Liver (tissue), 9 donors: ENCODE results near the gene MAX. TPM values are rescaled to one million over a fixed set of nuclear protein-coding genes. Genes with fewer than 3 reads are reported as not detected.

Experiments
- DNase-seq: peaks from one replicate; pipeline ENCODE4 v3.0.0-alpha.2; 2017; ENCODE audit warnings: low spot score
- H3K27ac ChIP-seq, 2 donors: one replicate each; pipeline ENCODE4 v1.7.0; 2013; ENCODE audit warnings: inconsistent platforms in 2 of 2, low read length in 2 of 2, control low read depth in 1 of 2, low read depth in 1 of 2, mild to moderate bottlenecking in 1 of 2
- H3K27me3 ChIP-seq, 4 donors: one replicate each; pipeline versions ENCODE4 v1.6.1 to v1.7.0; 2013; ENCODE audit warnings: low read length in 3 of 4, inconsistent platforms in 1 of 4, mild to moderate bottlenecking in 1 of 4, moderate library complexity in 1 of 4; ENCODE audit not compliant: control insufficient read depth in 4 of 4, insufficient read depth in 4 of 4
- H3K36me3 ChIP-seq, 4 donors: one replicate each; pipeline versions ENCODE4 v1.6.1 to v1.7.0; 2013; ENCODE audit warnings: low read length in 3 of 4, mild to moderate bottlenecking in 3 of 4, low read depth in 1 of 4, moderate library complexity in 1 of 4; ENCODE audit not compliant: control insufficient read depth in 4 of 4, insufficient read depth in 3 of 4
- H3K4me1 ChIP-seq, 4 donors: one replicate each; pipeline versions ENCODE4 v1.6.1 to v1.7.0; 2013; ENCODE audit warnings: low read length in 3 of 4, mild to moderate bottlenecking in 3 of 4, moderate library complexity in 1 of 4; ENCODE audit not compliant: control insufficient read depth in 4 of 4, insufficient read depth in 4 of 4
- H3K4me3 ChIP-seq, 3 donors: one replicate each; pipeline versions ENCODE4 v1.6.1 to v1.7.0; 2013; ENCODE audit warnings: low read length in 3 of 3, control low read depth in 1 of 3, low read depth in 1 of 3, mild to moderate bottlenecking in 1 of 3
- H3K9ac ChIP-seq, 2 donors: one replicate each; pipeline ENCODE4 v1.7.0; 2013; ENCODE audit warnings: low read length in 2 of 2, mild to moderate bottlenecking in 2 of 2, moderate library complexity in 2 of 2, control low read depth in 1 of 2, low read depth in 1 of 2
- H3K9me3 ChIP-seq, 4 donors: one replicate each; pipeline versions ENCODE4 v1.6.1 to v1.7.0; 2013; ENCODE audit warnings: low read length in 3 of 4; ENCODE audit not compliant: control insufficient read depth in 4 of 4
- ATF3 ChIP-seq: IDR thresholded peaks from 2 replicates; pipeline ENCODE4 v1.6.1; 2016; ENCODE audit warnings: antibody characterized with exemption
- CTCF ChIP-seq: fragments of 150-350 bp; IDR thresholded peaks from 2 replicates; pipeline ENCODE4 v1.5.1; 2017; ENCODE audit warnings: improper control_type of control experiment, low read depth, low read length; ENCODE audit not compliant: missing input control
- EGR1 ChIP-seq, 2 donors: IDR thresholded peaks; 2 replicates each; pipeline ENCODE4 v1.6.1; 2016 to 2018; ENCODE audit warnings: antibody characterized with exemption in 2 of 2, low read depth in 2 of 2
- FOXA1 ChIP-seq: IDR thresholded peaks from 2 replicates; pipeline ENCODE4 v1.6.1; 2016; ENCODE audit warnings: antibody characterized with exemption
- FOXA2 ChIP-seq: IDR thresholded peaks from 2 replicates; pipeline ENCODE4 v1.6.1; 2016; ENCODE audit warnings: antibody characterized with exemption
- GABPA ChIP-seq, 2 donors: IDR thresholded peaks in 1 of 2; conservative IDR thresholded peaks in 1 of 2; 2 replicates each; pipeline ENCODE4 v1.6.1; 2016; ENCODE audit warnings: antibody characterized with exemption in 2 of 2, mild to moderate bottlenecking in 1 of 2, moderate library complexity in 1 of 2
- HNF4A ChIP-seq, 2 donors: conservative IDR thresholded peaks; 2 replicates each; pipeline ENCODE4 v1.6.1; 2016; ENCODE audit warnings: antibody characterized with exemption in 2 of 2, mild to moderate bottlenecking in 2 of 2
- HNF4G ChIP-seq: IDR thresholded peaks from 2 replicates; pipeline ENCODE4 v1.6.1; 2016; ENCODE audit warnings: antibody characterized with exemption
- JUND ChIP-seq, 2 donors: IDR thresholded peaks; 2 replicates each; pipeline ENCODE4 v1.6.1; 2016; ENCODE audit warnings: antibody characterized with exemption in 2 of 2
- NR2F2 ChIP-seq: IDR thresholded peaks from 2 replicates; pipeline ENCODE4 v1.6.1; 2016; ENCODE audit warnings: antibody characterized with exemption
- RAD21 ChIP-seq, 2 donors: IDR thresholded peaks; 2 replicates each; pipeline ENCODE4 v1.6.1; 2016; ENCODE audit warnings: antibody characterized with exemption in 2 of 2, mild to moderate bottlenecking in 2 of 2
- RXRA ChIP-seq, 2 donors: IDR thresholded peaks; 2 replicates each; pipeline ENCODE4 v1.6.1; 2017 to 2018; ENCODE audit warnings: antibody characterized with exemption in 2 of 2, mild to moderate bottlenecking in 1 of 2
- SP1 ChIP-seq: IDR thresholded peaks from 2 replicates; pipeline ENCODE4 v1.6.1; 2018; ENCODE audit warnings: antibody characterized with exemption, mild to moderate bottlenecking
- TAF1 ChIP-seq: conservative IDR thresholded peaks from 2 replicates; pipeline ENCODE4 v1.6.1; 2016; ENCODE audit warnings: antibody characterized with exemption, mild to moderate bottlenecking
- YY1 ChIP-seq: IDR thresholded peaks from 2 replicates; pipeline ENCODE4 v1.6.1; 2016; ENCODE audit warnings: antibody characterized with exemption, mild to moderate bottlenecking
- WGBS: extraction: QIAGEN DNeasy Blood & Tissue Kit; methylation state at CpG from one replicate; pipeline ENCODE4 v1.1.7; 2013; 5-methylcytosine and 5-hydroxymethylcytosine counted together
- polyA plus RNA-seq, 2 donors: library from polyadenylated mRNA; stranded (reverse) in 1 of 2; unstranded in 1 of 2; fragments of 200-250 nt in 1 of 2; fragments of >200 nt in 1 of 2; fragmentation: Nextera tagmentation in 1 of 2; extraction: Ambion mirVana in 1 of 2; gene quantifications; one replicate each; pipeline versions ENCODE4 v1.2.1 to v1.2.3, GENCODE V29; 2013 to 2015
- total RNA-seq, 2 donors: library from RNA; depleted of rRNA; stranded (reverse); fragments of >200 nt; gene quantifications; one replicate each; pipeline ENCODE4 v1.2.3, GENCODE V29; 2014
- TF ChIP-seq, protein P1 (sequence below): IDR thresholded peaks from 2 replicates; pipeline ENCODE4 v1.6.1; 2016; ENCODE audit warnings: antibody characterized with exemption
- TF ChIP-seq, protein P2 (sequence below): IDR thresholded peaks from 2 replicates; pipeline ENCODE4 v1.6.1; 2016; ENCODE audit warnings: antibody characterized with exemption, mild to moderate bottlenecking
- TF ChIP-seq, protein P3 (sequence below): IDR thresholded peaks from 2 replicates; pipeline ENCODE4 v1.6.1; 2016; ENCODE audit warnings: antibody characterized with exemption
- donor health status: healthy.
- donor health status: healthy.
- donor health status: healthy.
- donor health status: healthy.
- donor health status: healthy.

The MAX gene
- total and polyA plus RNA-seq, 4 donors, result 14.8 to 27.0 (median 16.9) TPM

- TF ChIP-seq HNF4G (no peak), NR2F2 (no peak), HNF4A (conservative IDR thresholded peaks at IDR 0.05) (no peak), FOXA1 (no peak), YY1 (no peak), EGR1 (IDR thresholded peaks at IDR 0.05; ENCODE audit: low read depth in 2 of 2) (no peak), FOXA2 (no peak), TAF1 (no peak), RAD21 (IDR thresholded peaks at IDR 0.05) (no peak), CTCF (no peak), SP1 (no peak), ATF3 (no peak), RXRA (IDR thresholded peaks at IDR 0.05) (no peak), GABPA (IDR thresholded peaks at IDR 0.05 in 1 of 2, conservative IDR thresholded peaks at IDR 0.05 in 1 of 2) (no peak), JUND (IDR thresholded peaks at IDR 0.05) (no peak)
- TF ChIP-seq, protein P1, sequence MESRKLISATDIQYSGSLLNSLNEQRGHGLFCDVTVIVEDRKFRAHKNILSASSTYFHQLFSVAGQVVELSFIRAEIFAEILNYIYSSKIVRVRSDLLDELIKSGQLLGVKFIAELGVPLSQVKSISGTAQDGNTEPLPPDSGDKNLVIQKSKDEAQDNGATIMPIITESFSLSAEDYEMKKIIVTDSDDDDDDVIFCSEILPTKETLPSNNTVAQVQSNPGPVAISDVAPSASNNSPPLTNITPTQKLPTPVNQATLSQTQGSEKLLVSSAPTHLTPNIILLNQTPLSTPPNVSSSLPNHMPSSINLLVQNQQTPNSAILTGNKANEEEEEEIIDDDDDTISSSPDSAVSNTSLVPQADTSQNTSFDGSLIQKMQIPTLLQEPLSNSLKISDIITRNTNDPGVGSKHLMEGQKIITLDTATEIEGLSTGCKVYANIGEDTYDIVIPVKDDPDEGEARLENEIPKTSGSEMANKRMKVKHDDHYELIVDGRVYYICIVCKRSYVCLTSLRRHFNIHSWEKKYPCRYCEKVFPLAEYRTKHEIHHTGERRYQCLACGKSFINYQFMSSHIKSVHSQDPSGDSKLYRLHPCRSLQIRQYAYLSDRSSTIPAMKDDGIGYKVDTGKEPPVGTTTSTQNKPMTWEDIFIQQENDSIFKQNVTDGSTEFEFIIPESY, result no peak
- TF ChIP-seq, protein P2, sequence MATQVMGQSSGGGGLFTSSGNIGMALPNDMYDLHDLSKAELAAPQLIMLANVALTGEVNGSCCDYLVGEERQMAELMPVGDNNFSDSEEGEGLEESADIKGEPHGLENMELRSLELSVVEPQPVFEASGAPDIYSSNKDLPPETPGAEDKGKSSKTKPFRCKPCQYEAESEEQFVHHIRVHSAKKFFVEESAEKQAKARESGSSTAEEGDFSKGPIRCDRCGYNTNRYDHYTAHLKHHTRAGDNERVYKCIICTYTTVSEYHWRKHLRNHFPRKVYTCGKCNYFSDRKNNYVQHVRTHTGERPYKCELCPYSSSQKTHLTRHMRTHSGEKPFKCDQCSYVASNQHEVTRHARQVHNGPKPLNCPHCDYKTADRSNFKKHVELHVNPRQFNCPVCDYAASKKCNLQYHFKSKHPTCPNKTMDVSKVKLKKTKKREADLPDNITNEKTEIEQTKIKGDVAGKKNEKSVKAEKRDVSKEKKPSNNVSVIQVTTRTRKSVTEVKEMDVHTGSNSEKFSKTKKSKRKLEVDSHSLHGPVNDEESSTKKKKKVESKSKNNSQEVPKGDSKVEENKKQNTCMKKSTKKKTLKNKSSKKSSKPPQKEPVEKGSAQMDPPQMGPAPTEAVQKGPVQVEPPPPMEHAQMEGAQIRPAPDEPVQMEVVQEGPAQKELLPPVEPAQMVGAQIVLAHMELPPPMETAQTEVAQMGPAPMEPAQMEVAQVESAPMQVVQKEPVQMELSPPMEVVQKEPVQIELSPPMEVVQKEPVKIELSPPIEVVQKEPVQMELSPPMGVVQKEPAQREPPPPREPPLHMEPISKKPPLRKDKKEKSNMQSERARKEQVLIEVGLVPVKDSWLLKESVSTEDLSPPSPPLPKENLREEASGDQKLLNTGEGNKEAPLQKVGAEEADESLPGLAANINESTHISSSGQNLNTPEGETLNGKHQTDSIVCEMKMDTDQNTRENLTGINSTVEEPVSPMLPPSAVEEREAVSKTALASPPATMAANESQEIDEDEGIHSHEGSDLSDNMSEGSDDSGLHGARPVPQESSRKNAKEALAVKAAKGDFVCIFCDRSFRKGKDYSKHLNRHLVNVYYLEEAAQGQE, result no peak
- TF ChIP-seq, protein P3, sequence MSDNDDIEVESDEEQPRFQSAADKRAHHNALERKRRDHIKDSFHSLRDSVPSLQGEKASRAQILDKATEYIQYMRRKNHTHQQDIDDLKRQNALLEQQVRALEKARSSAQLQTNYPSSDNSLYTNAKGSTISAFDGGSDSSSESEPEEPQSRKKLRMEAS, result no peak
- Histone ChIP-seq H3K36me3 (peaks cover 0 to 9% (median 3%) of the 10 kb centered on the region in 4 donors), H3K27me3 (no peaks in the 10 kb centered on the region), H3K4me3 (no peak overlapping the region), H3K27ac (no peak overlapping the region), H3K4me1 (peaks cover 0 to 6% (median 3%) of the 10 kb centered on the region in 4 donors), H3K9me3 (no peaks in the 10 kb centered on the region), H3K9ac (no peak overlapping the region)
- WGBS, result 97% methylated on average over 11 of the region's 11 CpGs
- DNase-seq, result no peak
These were observed 75.1 kb downstream of the MAX start for GRCh38 chr14:65027127-65027799.
